T-helper 22 cell (primary cell): Measurements from ENCODE around the gene VWF.
"Not testable (repeated sequence)": the region's sequence is repeated elsewhere in the genome, so short reads cannot be mapped to it uniquely, and the experiment has no call there.

Experiments used
- DNase-seq: peaks from one replicate; pipeline ENCODE4 v3.0.0-alpha.2; 2020; ENCODE audit warnings: low read depth

The VWF gene

DNA sequence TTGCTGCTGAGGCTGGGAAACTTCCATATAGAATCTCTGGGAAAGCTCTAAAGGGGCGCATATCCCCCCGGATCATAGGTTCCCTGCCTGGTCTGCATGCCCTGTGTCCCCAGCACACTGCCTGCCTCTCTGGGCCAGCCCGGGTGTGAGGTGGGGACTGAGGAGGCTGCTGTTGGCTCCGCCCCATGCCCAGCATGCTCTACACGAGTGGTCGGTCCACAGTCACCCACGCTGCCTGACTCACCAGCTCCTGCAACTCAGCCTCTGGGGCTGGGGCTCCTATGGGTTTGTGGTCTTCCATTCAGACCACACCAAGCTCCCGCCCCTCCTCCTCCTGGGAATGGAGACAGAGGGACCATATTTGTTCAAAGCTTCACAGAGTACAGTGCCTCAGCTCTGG lies 90.9 kb downstream of the VWF start:
- DNase-seq = no peak

DNA sequence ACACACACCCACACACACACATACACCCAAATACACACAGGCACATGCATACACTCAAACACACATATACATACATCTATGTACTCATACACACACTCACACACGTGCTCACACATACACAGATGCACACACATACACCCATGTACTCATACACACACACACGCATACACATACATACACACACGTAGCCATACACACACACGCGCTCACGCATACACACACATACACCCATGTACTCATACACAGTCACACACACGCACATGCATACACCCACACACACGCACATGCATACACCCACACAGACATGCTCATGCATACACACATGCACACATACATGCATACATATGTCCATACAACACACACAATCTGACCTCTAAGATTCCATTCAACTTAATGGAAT lies 91.7 kb downstream of the VWF start:
- no peak for DNase-seq

DNA sequence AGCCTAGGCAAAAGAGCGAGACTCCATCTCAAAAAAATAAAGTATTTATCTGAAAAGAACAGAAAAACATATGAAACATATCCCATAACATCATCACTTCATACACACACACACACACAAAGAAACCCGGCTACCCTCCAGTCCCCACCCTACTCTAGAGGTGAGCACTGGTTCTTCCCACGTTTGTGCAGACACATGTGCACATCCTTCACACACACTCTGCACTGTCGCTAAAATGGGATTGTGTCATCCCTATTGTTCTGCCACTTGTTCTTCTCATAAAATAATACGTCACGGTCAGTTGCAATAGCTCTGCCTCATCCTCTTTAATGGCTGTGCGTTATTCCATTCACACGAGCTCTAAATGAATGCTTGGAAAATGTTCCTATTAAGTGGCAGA lies 93.5 kb downstream of the VWF start:
- DNase-seq = no peak

DNA sequence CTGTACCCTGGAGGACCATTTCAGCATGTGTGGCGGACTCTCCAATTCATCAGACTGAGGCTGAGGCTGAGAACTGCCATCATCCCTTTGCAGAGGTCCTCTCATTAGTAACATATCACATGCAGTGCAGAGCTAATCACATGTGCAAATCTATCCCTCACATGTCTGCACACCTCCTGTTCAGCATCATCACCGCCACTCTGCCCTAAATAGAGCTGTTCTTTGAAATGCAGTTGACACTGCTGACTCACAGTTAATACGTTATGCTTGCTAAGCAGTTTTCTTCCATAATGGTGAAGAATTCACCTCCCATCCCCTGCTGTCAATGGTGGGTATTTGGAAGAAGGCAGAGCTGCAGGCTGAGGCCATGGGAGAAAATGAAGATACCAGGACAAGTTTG lies 94.4 kb downstream of the VWF start:
- DNase-seq = no peak

DNA sequence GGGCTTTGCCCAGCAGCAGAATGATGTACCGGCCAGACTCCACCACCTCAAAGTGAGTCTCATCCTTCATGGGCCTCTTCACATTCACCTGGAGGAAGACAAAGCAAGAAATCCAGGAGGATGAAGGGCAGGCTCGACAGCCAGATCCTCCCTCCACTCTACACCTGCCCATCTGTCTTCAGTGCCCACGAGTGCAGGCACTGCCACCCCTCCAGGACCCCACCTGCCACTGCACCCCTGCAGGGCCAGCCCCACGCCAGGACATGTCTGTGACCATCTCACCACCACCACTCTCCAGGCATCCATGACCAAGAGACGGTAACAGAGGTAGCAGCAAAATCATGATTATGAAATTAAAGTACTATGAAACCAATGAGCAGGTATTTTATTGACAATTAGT lies 95.1 kb downstream of the VWF start:
- no peak for DNase-seq

DNA sequence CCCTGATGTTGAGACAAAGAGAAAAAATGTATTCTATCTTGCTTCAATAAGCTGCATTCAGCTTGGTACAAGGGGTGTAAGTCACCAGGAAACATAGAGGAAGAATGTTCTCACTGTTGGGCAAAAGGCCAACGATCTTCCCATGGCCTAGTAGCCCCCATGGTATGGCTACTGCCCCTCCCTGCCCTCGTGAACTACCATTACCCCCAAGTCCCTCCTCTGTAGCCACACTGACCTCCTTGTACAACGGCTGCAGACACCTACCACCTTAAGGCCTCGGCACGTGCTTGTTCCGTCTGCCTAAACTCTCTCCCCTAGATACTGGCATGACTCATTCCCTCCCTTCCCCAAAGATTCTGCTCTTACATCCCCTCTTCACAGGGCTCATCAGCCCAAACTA lies 97.5 kb downstream of the VWF start:
- no peak for DNase-seq

DNA sequence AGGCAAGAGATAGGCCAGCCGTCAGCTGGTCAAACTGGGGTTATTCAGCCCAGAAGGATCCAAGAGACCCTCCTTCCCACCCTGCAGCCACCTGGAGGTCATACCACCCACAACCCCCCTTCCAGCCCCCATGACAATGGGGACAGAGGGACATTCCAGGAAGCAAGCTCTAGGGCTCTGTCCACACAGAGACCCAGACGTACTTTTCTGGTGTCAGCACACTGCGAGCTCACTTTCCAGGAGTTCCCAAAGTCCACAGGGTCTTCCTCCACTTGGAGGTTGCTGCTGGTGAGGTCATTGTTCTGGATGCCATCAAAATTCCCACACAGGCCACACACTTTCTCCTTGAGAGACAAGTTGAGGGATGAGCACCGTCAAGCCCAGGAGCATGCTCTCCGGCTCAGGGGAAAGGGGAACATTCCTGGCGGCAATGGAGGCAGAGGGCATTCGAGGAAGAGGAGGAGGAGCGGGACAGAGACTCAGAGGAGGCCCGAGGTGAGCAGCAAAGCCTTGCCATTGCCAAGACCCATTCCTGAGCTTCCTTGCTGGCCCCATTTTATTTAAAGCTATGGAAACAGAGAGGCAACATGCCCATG lies 98.7 kb downstream of the VWF start:
- DNase-seq = not testable (repeated sequence)

DNA sequence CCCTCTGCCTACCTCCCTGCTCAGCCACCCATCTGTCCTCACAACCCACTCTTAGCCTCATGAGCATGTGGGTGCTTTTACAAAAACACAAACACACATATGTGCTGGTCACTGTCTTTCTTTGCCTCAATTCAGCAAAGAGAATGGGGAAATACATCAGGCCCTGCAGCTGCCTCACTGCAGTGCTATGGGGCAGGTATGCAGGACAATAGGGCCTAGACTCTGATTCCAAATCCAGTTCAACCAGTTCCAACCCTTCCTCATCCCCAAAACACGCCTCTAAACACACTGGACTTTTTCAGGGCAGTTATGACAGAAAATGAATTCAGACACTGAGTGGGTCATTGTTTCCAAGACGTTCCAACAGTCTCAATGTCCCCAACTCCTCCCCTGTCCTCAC lies 100.4 kb downstream of the VWF start:
- DNase-seq = not testable (repeated sequence)

DNA sequence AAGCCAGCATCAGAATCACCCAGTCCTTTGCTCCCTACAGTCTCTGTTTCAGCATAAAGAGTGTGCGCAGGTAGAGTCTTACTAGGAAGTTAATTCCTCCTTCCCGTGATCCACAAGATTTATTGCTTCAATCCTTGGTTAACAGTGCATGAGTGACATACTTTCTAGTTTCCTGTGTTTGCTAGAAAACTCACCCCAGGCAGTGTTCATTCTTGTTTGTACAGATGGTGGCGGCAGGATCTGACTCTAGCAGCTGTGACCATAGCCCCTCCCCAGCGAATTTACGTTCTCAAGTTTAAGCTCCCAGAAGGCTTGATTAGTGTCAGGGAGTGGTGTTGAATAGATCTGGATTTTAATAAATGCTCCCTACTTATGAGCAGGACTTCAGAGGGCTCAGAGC lies 103.5 kb downstream of the VWF start:
- DNase-seq = no peak

DNA sequence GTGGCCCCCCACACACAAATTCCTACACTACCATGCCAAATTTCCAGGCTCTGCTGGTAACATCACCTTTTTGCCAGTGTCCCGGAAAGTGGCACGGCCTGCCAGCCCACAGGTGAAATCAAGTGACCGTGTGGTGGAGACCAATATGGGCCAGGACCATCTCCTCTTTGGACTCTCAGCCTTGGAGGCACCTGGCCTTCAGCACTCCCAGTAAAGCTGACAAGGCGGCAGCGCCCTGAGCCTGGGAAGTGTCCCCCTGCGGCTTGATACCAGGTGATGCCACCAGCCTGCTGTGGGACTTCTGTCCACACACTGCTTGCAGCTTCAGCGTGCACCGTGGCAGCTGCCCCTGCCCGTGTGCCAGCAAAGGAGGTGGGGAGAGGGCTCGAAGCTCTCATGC lies 104.0 kb downstream of the VWF start:
- DNase-seq = not testable (repeated sequence)

DNA sequence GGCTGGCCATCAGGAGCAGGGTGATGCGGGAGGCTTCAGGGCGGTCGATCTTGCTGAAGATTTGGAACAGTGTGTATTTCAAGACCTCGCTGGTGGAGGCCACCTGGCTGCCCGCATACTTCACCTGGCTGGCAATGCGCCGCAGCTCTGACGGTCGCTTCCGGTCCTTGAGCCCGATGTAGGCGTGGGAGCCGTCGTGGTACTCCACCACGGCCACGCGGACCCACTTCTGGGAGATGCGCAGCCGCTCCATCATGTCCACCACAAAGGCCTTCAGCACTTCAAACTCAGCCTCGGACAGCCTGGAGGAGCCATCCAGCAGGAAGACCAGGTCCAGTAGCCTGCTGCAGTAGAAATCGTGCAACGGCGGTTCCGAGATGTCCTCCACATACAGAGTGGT lies 105.2 kb downstream of the VWF start:
- not testable (repeated sequence) for DNase-seq

DNA sequence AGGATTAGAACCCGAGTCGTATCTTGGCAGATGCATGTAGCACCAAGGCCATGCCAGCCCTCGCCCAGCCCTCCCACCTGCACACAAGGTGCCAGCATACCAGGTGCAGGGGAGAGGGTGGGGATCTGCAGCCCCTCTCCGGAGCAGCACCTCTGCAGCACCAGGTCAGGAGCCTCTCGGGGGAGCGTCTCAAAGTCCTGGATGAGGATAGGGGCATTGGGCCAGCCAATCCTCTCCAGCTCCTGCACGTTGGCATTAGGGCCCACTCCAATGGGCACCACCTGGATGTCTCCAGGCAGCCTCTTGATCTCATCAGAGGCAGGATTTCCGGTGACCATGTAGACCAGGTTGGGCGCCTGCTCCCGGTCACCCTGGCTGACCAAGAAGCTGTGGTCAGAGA lies 106.2 kb downstream of the VWF start:
- no peak for DNase-seq

DNA sequence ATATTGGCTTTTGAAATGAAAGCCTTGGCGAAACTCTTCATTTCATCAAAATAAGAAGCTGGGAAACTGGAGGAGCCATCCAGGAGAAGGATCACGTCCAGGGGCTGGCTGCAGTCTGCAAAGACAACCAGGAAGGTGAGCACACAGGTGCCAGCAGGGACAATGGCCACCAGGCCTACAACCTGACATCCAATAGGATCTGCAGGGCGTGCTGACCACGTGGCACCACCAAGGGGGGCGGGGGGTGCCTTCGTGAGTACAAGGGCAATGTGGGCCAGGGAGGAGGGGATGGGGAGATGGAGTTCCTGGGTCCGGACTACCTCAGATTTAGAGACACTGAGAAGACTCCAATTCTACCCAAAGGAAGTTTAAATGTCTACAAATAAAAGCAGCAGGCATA lies 107.7 kb downstream of the VWF start:
- no peak for DNase-seq

DNA sequence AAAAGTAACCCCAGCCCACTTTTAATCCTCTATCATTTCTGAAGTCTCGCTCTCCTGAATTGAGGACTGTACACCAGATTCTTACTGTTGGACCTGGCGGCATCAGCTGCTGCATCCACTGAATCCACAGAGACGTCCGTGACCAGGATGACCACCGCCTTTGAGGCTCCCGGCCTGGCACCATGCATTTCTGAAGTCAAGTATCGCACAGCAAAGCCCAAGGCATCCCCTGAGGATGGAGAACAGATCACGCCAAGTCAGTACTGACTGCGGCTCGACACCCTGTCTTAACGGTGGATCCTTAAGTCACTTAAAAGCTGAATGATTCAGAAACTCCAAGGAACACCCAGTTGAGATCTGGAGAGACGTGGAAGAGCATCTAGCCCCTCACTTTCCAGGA lies 108.5 kb downstream of the VWF start:
- DNase-seq = not testable (repeated sequence)

DNA sequence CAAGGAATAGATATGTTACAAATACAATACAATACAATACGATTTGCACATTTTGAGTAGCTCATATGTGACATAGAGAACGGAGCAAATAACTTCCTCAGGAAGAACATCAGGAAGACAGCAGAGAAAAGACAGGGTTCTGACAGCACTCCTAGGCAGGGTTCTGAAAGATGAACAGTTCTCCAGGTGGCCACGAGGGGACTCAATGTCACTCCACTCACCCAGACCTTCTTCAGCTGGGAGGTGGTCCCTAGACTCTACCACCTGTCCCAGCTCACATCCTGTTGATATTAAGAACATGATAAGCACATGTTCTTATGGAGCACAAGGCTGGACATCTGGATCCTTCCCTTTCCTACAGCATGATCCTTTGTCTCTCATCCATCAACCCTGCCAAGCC lies 109.2 kb downstream of the VWF start:
- not testable (repeated sequence) for DNase-seq

DNA sequence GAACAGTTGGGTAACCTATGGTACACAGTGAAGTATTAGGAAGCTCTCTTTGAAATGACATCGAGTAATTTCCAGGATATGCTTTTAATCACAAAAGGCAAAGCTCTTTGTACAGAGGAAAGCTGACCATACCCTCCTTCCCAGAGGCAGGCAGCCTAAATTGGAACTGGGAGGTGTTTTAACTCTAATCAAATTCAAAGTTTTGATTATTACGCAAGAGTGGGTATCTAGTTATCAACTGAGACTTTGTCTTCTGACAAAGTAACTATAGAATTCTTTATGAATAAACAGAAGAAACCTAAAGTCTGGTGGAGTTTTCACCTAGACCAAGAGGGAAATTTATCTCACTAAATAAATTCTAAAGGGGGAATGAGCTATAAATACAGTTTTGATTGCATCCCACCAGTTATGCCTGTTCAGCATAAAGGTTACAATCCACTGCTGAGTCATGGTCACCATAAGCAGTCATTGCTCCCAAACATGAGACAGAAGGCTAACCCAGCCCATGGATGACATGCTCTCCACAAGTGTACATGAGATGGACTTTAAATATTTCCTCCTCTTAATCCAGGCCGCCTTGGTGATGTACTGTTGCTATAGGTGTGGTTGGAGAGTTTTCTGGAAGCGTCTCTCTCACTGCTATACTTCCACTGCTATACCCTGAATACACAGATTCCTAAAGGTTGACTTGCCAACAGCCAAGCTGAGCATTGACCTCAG lies 113.7 kb downstream of the VWF start:
- DNase-seq = not testable (repeated sequence)

DNA sequence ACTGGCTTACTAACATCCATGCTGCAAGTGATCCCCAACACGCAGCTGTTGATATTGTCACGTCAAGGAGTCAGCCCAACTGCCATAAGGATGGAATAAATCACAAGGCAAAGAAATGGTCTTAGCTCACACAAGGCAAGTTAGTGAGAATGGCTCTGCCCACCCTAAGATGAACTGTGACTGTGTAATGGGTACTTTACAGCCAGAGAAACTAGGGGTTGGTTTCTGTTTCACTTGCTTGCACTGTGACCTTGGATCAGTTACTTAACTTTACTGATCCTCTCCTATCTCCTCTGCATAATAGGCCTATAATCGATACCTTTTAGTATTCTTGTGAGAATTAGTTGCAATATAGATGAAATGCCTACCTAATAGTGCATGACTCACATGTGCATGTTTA lies 127.2 kb downstream of the VWF start:
- DNase-seq = no peak

DNA sequence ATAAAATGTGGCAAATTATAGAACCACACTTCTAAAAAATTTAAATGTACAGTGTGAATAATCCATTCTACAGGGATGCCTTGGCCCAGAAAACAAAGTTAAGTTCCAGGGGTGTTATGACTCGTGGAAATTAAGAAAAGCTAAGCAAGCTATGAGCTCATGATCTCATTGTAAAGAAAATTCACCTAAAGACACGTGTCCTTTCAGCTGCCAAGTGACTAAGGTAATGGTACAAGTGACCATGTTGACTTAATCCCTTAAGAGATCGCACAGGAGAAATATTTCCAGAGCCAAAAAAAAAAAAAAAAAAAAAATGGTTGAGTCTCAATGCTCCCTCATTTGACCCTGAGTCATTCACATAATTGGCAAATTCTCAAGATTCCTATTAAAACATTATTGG lies 128.0 kb downstream of the VWF start:
- no peak for DNase-seq

DNA sequence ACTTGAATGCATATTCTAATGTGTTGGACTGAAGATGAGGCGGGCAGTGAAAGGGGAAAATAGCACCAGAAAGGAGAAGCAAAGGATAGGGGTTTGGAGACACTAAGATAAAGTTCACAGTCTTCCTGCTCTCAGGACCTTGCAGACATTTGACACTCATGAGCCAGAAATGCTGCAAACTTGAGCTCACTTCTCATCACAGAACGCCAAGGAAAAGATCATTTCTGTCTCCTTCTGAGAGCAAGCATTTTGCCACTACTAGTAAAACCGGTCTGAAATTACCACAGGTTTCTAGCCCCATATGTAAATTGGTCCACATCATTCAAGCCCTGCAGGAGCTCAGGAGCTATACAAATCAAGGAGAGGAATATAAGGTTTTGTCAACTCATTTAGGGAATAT lies 134.8 kb downstream of the VWF start:
- no peak for DNase-seq

DNA sequence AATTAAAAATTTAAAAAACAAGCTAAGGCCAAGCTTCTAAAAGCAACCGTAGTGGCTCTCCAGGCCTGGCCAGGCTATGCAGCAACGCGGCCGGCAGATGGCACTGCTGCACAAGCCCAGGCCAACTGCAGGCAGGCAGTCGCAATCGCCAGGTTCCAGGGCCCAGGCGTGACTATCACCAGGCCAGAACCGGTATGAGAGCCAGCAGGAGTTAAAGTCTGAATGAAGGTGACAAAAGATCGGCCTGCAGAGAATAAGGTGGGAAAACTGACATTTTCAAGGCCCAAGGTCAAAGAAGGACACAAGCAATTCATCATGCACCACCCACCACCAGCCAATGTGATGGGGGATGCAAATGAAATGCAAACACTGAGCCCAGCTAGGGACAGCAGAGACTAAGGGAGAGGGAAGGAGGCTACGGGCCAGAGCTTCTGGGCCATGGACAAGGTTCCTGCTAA lies 135.8 kb downstream of the VWF start:
- peak; percentile 14 for DNase-seq

DNA sequence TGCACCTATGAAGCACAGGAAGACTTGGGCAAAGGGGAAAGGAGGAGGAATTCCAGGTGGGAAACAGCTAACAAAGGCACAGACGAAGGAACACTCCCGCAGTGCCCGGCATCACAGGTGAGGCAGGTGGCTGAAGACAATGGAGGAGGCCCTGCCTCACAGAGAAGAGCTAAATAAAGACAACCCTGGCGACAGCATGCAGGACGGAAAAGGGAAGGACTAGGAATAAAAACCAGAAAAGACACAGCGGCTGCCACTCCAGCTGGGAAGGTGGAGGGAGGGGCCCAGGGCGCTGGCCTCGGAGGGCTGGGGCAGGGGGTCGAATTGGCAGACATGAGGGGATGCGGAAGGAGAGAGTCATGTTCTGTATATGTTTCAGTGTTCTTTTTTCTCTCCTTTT lies 136.4 kb downstream of the VWF start:
- DNase-seq = no peak

DNA sequence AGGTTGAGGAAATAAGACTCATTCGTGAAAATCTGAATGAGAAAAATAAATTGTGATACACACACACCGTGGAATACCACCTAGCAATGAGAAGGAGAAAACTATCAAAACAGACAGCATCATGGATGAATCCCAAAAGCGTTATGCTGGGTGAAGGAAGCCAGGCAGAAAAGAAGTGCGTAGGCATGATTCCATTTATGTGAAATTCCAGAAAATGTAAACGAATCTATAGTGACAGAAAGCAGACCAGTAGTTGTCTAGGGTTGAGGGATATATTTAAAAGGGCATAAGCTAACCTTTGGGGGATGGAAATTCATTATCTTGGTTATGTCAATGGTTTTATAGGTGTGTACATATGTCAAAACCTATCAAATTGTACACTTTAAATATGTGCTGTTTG lies 136.9 kb downstream of the VWF start:
- no peak for DNase-seq

DNA sequence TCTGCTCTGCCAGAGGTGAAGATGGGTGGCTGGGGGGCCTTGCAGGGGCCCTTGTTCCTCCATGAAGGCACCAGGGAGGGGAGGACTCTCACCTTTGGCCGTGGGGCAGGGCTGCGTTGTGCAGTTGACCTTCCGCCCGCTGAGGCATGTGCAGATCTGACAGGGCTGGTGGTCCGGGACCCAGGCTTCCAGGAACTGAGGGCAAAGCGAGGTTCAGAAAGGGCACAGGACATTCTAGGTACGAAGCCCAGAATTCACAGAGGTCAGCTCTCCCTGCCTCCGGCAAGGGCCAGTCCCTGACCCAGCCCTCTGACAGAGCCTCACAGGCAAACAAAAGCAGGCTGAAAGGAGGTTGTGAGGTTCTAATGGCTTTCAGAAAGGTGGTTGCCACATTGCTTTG lies 139.0 kb downstream of the VWF start:
- DNase-seq = no peak

DNA sequence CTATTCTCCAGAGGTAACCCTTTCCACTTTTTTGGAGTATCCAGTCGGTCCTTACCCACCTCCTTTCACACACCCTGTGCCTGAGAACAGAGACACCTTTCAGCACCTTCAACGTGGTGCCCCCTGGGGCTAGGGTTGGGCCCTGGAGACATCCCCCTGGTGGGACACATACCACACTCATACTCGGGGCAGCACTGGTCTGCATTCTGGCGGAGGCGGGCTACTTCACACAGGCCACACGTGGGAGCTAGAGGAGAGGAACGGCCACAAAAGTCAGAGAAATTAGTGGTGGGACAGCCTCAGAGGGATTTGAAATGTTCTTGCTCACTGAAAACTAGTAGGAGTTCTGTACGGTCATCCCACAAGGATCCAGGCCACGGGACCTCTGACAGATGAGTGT lies 139.6 kb downstream of the VWF start:
- no peak for DNase-seq
